Liver (tissue), 3 donors: ENCODE data around the gene GUCY2D.
A peak's percentile ranks its signal among the peaks of the same experiment; 100 is the strongest.

Experiments
- ATF3 ChIP-seq: IDR thresholded peaks from 2 replicates; pipeline ENCODE4 v1.6.1; 2016; ENCODE audit warnings: antibody characterized with exemption
- CTCF ChIP-seq: fragments of 150-350 bp; IDR thresholded peaks from 2 replicates; pipeline ENCODE4 v1.5.1; 2017; ENCODE audit warnings: improper control_type of control experiment, low read depth, low read length; ENCODE audit not compliant: missing input control
- EGR1 ChIP-seq, 2 donors: IDR thresholded peaks; 2 replicates each; pipeline ENCODE4 v1.6.1; 2016 to 2018; ENCODE audit warnings: antibody characterized with exemption in 2 of 2, low read depth in 2 of 2
- FOXA2 ChIP-seq: IDR thresholded peaks from 2 replicates; pipeline ENCODE4 v1.6.1; 2016; ENCODE audit warnings: antibody characterized with exemption
- GABPA ChIP-seq, 2 donors: IDR thresholded peaks in 1 of 2; conservative IDR thresholded peaks in 1 of 2; 2 replicates each; pipeline ENCODE4 v1.6.1; 2016; ENCODE audit warnings: antibody characterized with exemption in 2 of 2, mild to moderate bottlenecking in 1 of 2, moderate library complexity in 1 of 2
- HNF4A ChIP-seq, 2 donors: conservative IDR thresholded peaks; 2 replicates each; pipeline ENCODE4 v1.6.1; 2016; ENCODE audit warnings: antibody characterized with exemption in 2 of 2, mild to moderate bottlenecking in 2 of 2
- HNF4G ChIP-seq: IDR thresholded peaks from 2 replicates; pipeline ENCODE4 v1.6.1; 2016; ENCODE audit warnings: antibody characterized with exemption
- JUND ChIP-seq, 2 donors: IDR thresholded peaks; 2 replicates each; pipeline ENCODE4 v1.6.1; 2016; ENCODE audit warnings: antibody characterized with exemption in 2 of 2
- MAX ChIP-seq: IDR thresholded peaks from 2 replicates; pipeline ENCODE4 v1.6.1; 2016; ENCODE audit warnings: antibody characterized with exemption
- RAD21 ChIP-seq, 2 donors: IDR thresholded peaks; 2 replicates each; pipeline ENCODE4 v1.6.1; 2016; ENCODE audit warnings: antibody characterized with exemption in 2 of 2, mild to moderate bottlenecking in 2 of 2
- REST ChIP-seq: IDR thresholded peaks from 2 replicates; pipeline ENCODE4 v1.6.1; 2016; ENCODE audit warnings: antibody characterized with exemption, mild to moderate bottlenecking
- SP1 ChIP-seq: IDR thresholded peaks from 2 replicates; pipeline ENCODE4 v1.6.1; 2018; ENCODE audit warnings: antibody characterized with exemption, mild to moderate bottlenecking
- TAF1 ChIP-seq: conservative IDR thresholded peaks from 2 replicates; pipeline ENCODE4 v1.6.1; 2016; ENCODE audit warnings: antibody characterized with exemption, mild to moderate bottlenecking
- ZBTB33 ChIP-seq: IDR thresholded peaks from 2 replicates; pipeline ENCODE4 v1.6.1; 2016; ENCODE audit warnings: antibody characterized with exemption
- donor health status: healthy.
- donor health status: healthy.

- peak; percentile 84 to 93 for TF ChIP-seq HNF4A (conservative IDR thresholded peaks at IDR 0.05)
- TF ChIP-seq ATF3 = no peak
- no peak for TF ChIP-seq CTCF
- TF ChIP-seq EGR1 (IDR thresholded peaks at IDR 0.05; ENCODE audit: low read depth in 2 of 2) = no peak
- no peak for TF ChIP-seq JUND (IDR thresholded peaks at IDR 0.05)
- no peak for TF ChIP-seq MAX
- no peak for TF ChIP-seq GABPA (IDR thresholded peaks at IDR 0.05 in 1 of 2, conservative IDR thresholded peaks at IDR 0.05 in 1 of 2)
- no peak for TF ChIP-seq REST
- TF ChIP-seq TAF1 = no peak
- TF ChIP-seq SP1 = no peak
- TF ChIP-seq HNF4G = peak; percentile 63
- TF ChIP-seq RAD21 (IDR thresholded peaks at IDR 0.05) = no peak
- no peak for TF ChIP-seq FOXA2
- TF ChIP-seq ZBTB33 = no peak
These were observed at the start of gene GUCY2D for GRCh38 chr17:8001976-8002720.
